Stimulated activated naive CD8-positive, alpha-beta T cell treated with anti-CD3 and anti-CD28 coated beads, Interleukin-15, Interleukin-2, amounts not matched to agents 100 U/mL and 50 U/mL, for 24 hours (primary cell): ENCODE results near the gene LRP2BP.
"Not testable (repeated sequence)": the region's sequence is repeated elsewhere in the genome, so short reads cannot be mapped to it uniquely, and the experiment has no call there.

Source experiments
- ATAC-seq: fragments of 150-1000 bp; cut with Tn5 transposase; one replicate; pipeline ENCODE4 v1.10.0; 2021
- DNase-seq: peaks from one replicate; pipeline ENCODE4 v3.0.0; 2021

Gene LRP2BP

GRCh38 chr4:185395956-185396723 lies 416 bp upstream of the LRP2BP start:
- ATAC-seq = peak; percentile 93
- peak; percentile 97 for DNase-seq

- ATAC-seq (peak; percentile 30), DNase-seq (no peak)
These were observed 1.0 kb downstream of the LRP2BP start for GRCh38 chr4:185394568-185395237.

- ATAC-seq (no peak), DNase-seq (no peak)
These were observed 3.6 kb downstream of the LRP2BP start for GRCh38 chr4:185392156-185392555.

- DNase-seq (no peak), ATAC-seq (no peak)
These were observed 4.8 kb downstream of the LRP2BP start for GRCh38 chr4:185390941-185391340.

- no peak for ATAC-seq
- DNase-seq = no peak
These were observed 7.8 kb downstream of the LRP2BP start for GRCh38 chr4:185387957-185388356.

GRCh38 chr4:185384930-185385331 lies 10.8 kb downstream of the LRP2BP start:
- ATAC-seq = no peak
- no peak for DNase-seq

GRCh38 chr4:185384061-185384460 lies 11.7 kb downstream of the LRP2BP start:
- DNase-seq (no peak), ATAC-seq (no peak)

GRCh38 chr4:185383451-185383850 lies 12.3 kb downstream of the LRP2BP start:
- DNase-seq (no peak), ATAC-seq (no peak)

- no peak for ATAC-seq
- DNase-seq = no peak
These were observed 13.0 kb downstream of the LRP2BP start for GRCh38 chr4:185382754-185383153.

GRCh38 chr4:185381288-185382196 lies 14.2 kb downstream of the LRP2BP start:
- DNase-seq = no peak

GRCh38 chr4:185380320-185380719 lies 15.4 kb downstream of the LRP2BP start:
- DNase-seq (no peak), ATAC-seq (no peak)

More at GRCh38 chr4:185381288-185382196, 14.2 kb downstream of the LRP2BP start:
- ATAC-seq = no peak

- ATAC-seq (no peak), DNase-seq (no peak)
These were observed 16.1 kb downstream of the LRP2BP start for GRCh38 chr4:185379326-185380295.

GRCh38 chr4:185378264-185378663 lies 17.5 kb downstream of the LRP2BP start:
- DNase-seq (no peak), ATAC-seq (no peak)

- DNase-seq (no peak), ATAC-seq (no peak)
These were observed 21.2 kb downstream of the LRP2BP start for GRCh38 chr4:185374573-185374972.

GRCh38 chr4:185374027-185374426 lies 21.7 kb downstream of the LRP2BP start:
- no peak for ATAC-seq
- no peak for DNase-seq

GRCh38 chr4:185371702-185372101 lies 24.0 kb downstream of the LRP2BP start:
- ATAC-seq (no peak), DNase-seq (no peak)

- ATAC-seq (no peak), DNase-seq (no peak)
These were observed 25.3 kb downstream of the LRP2BP start for GRCh38 chr4:185370268-185370949.

GRCh38 chr4:185369731-185370130 lies 26.0 kb downstream of the LRP2BP start:
- ATAC-seq (no peak), DNase-seq (no peak)

GRCh38 chr4:185364886-185365285 lies 30.8 kb downstream of the LRP2BP start:
- ATAC-seq (no peak), DNase-seq (no peak)

GRCh38 chr4:185363251-185363650 lies 32.5 kb downstream of the LRP2BP start:
- DNase-seq (no peak), ATAC-seq (no peak)

- not testable (repeated sequence) for DNase-seq, ATAC-seq
These were observed 33.2 kb downstream of the LRP2BP start for GRCh38 chr4:185362570-185362969.
